Right cardiac atrium (tissue), 5 donors: ENCODE data around the gene FMC1. TPM values are rescaled to one million over a fixed set of nuclear protein-coding genes. Genes with fewer than 3 reads are reported as not detected.
A peak's percentile ranks its signal among the peaks of the same experiment; 100 is the strongest.

Experiments used
- ATAC-seq, 2 donors: fragments of 200-7000 bp; cut with Tn5 transposase; one replicate each; pipeline versions ENCODE4 v1.8.0 to v1.9.1; 2020; ENCODE audit warnings: moderate library complexity in 2 of 2, mild to moderate bottlenecking in 1 of 2
- DNase-seq, 3 donors: peaks; one replicate each; pipeline ENCODE4 v3.0.0-alpha.2; 2020
- H3K27ac ChIP-seq: one replicate; pipeline ENCODE4 v1.5.1; 2013; ENCODE audit warnings: mild to moderate bottlenecking, low read length, control low read depth, moderate library complexity
- H3K27me3 ChIP-seq: one replicate; pipeline ENCODE4 v1.6.1; 2013; ENCODE audit not compliant: control insufficient read depth, insufficient read depth
- H3K4me1 ChIP-seq: one replicate; pipeline ENCODE4 v1.6.1; 2013; ENCODE audit warnings: low read length; ENCODE audit not compliant: control insufficient read depth, insufficient read depth
- H3K4me3 ChIP-seq: one replicate; pipeline ENCODE4 v1.5.1; 2013; ENCODE audit warnings: low read length, control low read depth
- H3K9me3 ChIP-seq: one replicate; pipeline ENCODE4 v1.6.1; 2013; ENCODE audit warnings: low read length; ENCODE audit not compliant: control insufficient read depth
- WGBS: extraction: QIAGEN DNeasy Blood & Tissue Kit; methylation state at CpG from one replicate; pipeline ENCODE4 v1.1.7; 2013; 5-methylcytosine and 5-hydroxymethylcytosine counted together
- intact Hi-C, 4 donors: fragments of 100-400 bp; cut with DNase I; formaldehyde crosslinking; loops; one replicate each; pipeline versions ENCODE4 v1.11.0 to v1.14.0; 2022 to 2023
- polyA plus RNA-seq: library from polyadenylated mRNA; stranded (reverse); fragments of 200-250 nt; gene quantifications from one replicate; pipeline ENCODE4 v1.2.3, GENCODE V29; 2013
- total RNA-seq, 4 donors: library from RNA; stranded (reverse); fragmentation: NEBNext Ultra II Directional; extraction: Animal tissue kit (Norgen Biotek cat#: 25700); gene quantifications; one replicate each; pipeline ENCODE4 v1.2.1, GENCODE V29; 2021
- donor health status: healthy with polysubstance abuse.
- donor health status: DM: no; HTN: yes; CAD: no.
- donor health status: DM: no; HTN: no; CAD: no.
- donor health status: DM: no; HTN: yes; CAD: no; lungs with severe emphysema.
- donor health status: DM: yes; HTN: yes; CAD: no.

Gene FMC1
- total and polyA plus RNA-seq, 5 donors = 30.7 to 67.4 (median 48.7) TPM

DNA sequence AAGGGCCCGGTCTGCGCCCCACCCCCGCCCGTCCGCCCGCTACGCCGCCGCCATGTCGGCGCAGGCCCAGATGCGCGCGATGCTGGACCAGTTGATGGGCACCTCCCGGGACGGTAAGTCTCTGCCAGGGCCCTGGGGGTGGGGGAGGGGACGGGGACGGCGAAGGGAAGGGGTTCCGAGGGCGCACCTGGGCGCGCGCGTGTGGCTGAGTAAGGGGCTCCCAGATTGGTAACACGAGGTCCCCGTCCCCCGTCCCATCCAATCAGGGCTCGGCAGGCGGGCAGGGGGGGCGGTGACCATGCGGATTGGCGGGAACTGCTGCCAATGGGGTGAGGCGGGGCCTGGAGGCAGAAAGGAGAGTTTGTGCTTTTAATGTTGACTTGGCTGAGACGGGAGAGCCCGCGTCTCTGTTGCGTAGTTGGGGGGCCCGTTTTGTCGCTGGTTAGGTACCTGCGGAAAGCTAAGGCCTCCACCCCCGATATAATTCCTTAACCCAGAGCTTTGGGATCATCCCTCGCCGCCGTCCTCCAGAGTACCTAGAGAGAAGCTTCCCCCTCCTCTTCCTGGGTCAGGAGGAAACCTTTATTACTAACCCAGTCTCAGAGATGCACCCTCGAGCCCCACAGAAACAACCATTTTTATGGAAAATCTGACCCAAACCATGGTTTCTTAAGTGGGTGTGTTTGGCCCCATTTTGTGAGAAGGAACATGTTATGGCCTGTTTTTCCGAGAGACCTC lies 19.2 kb downstream of the FMC1 start:
- intact Hi-C loops = no loop called here
- Histone ChIP-seq H3K27me3 (no peaks in the 10 kb centered on the region), H3K27ac (peak overlapping the region; percentile 92), H3K9me3 (no peaks in the 10 kb centered on the region), H3K4me1 (peaks cover 7% of the 10 kb centered on the region), H3K4me3 (peak overlapping the region; percentile 80)
- peak; percentile 93 for ATAC-seq
- WGBS = under 1% methylated on average over 47 of the region's 47 CpGs
- DNase-seq = peak; percentile 96 to 99 (median 98)

DNA sequence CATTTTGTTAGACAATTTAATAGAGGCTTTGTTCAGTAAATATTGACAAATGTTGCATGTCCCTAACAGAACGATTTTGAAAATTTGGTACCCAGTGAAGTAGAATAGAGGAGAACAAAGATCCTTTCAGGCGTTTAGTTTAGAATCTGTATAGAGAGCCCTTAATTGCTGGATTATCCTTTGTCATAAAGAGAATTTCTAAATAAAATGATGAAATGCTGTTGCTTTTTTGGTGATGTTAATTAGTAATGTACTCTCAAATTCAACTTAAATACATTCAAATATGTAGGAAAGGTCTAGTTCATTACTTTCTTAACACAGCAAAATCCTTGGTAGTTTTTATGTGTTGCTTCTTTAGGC lies 19.8 kb downstream of the FMC1 start:
- WGBS = under 1% methylated on average over 2 of the region's 2 CpGs
- Histone ChIP-seq H3K27me3 (no peaks in the 10 kb centered on the region), H3K4me3 (peak overlapping the region; percentile 80), H3K9me3 (no peaks in the 10 kb centered on the region), H3K4me1 (peaks cover 7% of the 10 kb centered on the region), H3K27ac (no peak overlapping the region)
- ATAC-seq (no peak), DNase-seq (no peak)
- intact Hi-C loops = no loop called here

DNA sequence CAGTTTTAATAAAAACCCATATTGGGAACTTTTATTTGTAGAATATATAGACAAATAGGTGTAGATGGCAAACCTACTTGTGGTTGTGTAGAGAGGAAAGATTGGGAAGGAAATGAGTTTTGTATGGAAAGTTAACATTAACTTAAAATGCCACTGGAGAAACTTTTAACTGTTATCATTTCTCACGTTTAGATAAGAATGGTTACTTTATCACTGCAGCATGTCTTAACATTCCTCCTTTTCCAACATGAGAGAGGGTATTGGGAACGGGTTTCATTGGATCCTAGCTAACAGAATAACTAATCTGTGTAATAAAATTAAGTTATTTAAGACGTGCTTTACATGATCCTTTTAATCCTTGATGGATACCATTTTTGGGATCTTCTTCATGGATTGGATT lies 20.4 kb downstream of the FMC1 start:
- no peak for ATAC-seq
- intact Hi-C loops = no loop called here
- Histone ChIP-seq H3K27me3 (no peaks in the 10 kb centered on the region), H3K9me3 (no peaks in the 10 kb centered on the region), H3K27ac (no peak overlapping the region), H3K4me1 (peaks cover 7% of the 10 kb centered on the region), H3K4me3 (peak overlapping the region; percentile 80)
- no peak for DNase-seq
- WGBS = 22% methylated on average over 3 of the region's 3 CpGs

DNA sequence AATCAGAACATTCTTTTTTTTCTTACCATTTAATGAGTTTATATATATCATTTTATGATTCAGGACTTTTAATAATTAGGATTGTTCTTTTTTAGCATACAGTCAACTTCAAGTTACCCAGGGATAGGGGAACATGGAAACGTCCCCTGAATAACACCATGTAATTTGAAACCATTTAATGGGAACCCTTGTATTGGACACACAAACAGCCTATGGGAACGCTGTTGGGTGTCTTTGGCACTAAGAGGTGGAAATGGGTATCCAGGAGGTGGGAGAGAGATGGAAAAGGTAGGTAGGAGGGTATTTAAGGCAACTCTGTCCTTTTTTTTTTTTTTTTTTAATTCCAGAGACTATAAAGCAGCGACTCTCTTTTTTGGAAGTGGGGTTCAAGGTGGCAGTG lies 21.2 kb downstream of the FMC1 start:
- no peak for DNase-seq
- no peak overlapping the region for H3K27ac ChIP-seq
- no peak overlapping the region for H3K4me3 ChIP-seq
- H3K27me3 ChIP-seq = no peaks in the 10 kb centered on the region
- no peak for ATAC-seq
- H3K9me3 ChIP-seq = no peaks in the 10 kb centered on the region
- peaks cover 9% of the 10 kb centered on the region for H3K4me1 ChIP-seq
- 43% methylated on average over 3 of the region's 3 CpGs for WGBS
- intact Hi-C loops = no loop called here

DNA sequence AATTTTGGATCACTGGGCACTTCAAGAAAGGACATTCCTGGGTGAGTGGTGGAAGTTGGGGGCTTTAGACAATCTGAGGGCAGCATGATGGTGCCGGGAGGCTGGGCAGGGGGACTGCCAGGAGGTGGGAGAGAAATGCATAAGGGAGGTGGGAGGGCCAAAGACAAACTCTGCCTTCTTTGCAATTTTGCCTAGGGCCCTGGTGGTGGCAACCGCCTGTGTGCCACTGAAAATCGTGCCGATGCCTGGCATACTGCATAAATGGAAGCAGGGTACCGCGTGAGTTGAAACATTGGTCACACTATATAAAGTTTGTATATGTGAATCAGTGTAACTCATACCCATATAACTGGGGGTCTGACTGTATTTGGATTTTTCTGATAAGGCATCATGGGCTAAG lies 21.8 kb downstream of the FMC1 start:
- Histone ChIP-seq H3K9me3 (no peaks in the 10 kb centered on the region), H3K27me3 (no peaks in the 10 kb centered on the region), H3K4me3 (no peak overlapping the region), H3K4me1 (peaks cover 11% of the 10 kb centered on the region), H3K27ac (no peak overlapping the region)
- ATAC-seq = no peak
- 87% methylated on average over 6 of the region's 6 CpGs for WGBS
- no peak for DNase-seq
- intact Hi-C loops = no loop called here

DNA sequence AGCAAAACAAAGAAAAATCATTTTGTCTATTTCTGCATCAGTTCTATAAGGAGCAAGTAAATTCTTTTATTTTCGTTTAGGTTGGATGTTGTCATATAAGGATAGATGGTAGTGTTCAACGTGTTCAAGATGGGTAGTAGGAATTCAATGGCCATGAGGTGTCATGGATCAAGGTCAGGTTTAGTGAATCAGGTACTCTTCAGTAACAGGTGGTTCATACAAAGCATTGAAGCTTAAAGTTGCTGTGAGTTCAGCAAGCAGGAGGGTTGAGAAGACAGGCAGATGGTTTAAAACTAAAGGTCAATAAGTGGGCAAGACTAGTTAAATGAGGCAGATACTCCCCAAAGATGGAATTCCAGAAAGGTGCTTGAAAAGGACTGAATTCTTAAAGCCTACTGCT lies 24.2 kb downstream of the FMC1 start:
- Histone ChIP-seq H3K9me3 (no peaks in the 10 kb centered on the region), H3K4me1 (peaks cover 14% of the 10 kb centered on the region), H3K4me3 (no peak overlapping the region), H3K27ac (no peak overlapping the region), H3K27me3 (no peaks in the 10 kb centered on the region)
- intact Hi-C loops = no loop called here
- no peak for ATAC-seq
- 75% methylated on average over 2 of the region's 2 CpGs for WGBS
- DNase-seq = no peak

DNA sequence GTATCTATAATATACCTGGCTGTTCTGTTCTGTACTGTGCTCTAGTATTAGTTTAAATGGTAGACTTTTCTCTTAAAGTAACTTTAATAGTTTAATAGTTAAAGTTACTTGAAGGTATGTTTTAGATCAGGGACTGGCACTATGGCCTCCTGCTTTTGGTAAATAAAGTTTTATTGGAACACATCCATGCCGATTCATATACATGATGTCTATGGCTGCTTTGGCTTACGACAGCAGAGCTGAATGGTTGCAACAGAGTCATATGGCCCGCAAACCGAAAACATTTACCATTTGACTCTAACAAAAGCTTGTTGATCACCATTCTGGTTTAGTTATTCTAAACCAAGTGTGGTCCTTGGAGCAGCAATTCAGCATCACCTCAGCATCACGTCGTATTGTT lies 25.3 kb downstream of the FMC1 start:
- H3K4me3 ChIP-seq = no peak overlapping the region
- H3K4me1 ChIP-seq = peaks cover 14% of the 10 kb centered on the region
- DNase-seq (no peak), ATAC-seq (no peak)
- no peaks in the 10 kb centered on the region for H3K9me3 ChIP-seq
- H3K27ac ChIP-seq = no peak overlapping the region
- 95% methylated on average over 6 of the region's 6 CpGs for WGBS
- intact Hi-C loops = no loop called here
- H3K27me3 ChIP-seq = no peaks in the 10 kb centered on the region

DNA sequence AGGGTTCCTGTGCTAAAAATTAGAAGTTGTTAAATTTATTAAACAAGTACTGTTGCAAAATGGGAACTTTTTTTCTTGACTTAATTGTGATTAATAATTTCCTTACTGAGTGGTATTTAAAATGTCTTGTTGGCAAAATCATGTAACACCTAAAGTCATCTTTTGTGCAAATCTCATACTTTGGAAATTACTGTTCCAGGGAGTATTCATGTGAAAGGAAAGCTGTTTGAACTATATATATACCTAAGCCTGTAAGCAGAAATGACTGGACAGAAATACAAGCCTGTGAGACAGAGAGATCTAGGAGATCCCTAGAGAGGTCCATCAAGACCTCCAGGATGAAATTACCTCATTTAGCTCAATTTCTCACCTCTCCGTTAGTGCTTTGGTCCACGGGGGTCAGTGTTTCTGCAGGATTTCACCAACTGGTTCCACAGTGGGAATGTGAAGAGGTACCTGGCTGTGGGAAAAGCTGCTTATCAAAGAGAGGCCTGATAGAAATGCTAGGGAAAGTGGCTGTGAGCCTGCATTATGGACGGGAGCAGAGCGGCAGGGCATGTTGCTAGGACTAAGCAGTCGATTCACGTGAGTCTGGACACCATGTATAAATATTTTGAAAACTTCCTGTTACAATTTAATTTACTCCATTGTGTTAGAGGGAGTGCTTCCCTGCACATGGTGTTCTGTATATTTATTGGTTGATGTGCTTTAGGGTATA lies 26.5 kb downstream of the FMC1 start:
- WGBS = 54% methylated on average over 6 of the region's 6 CpGs
- H3K4me1 ChIP-seq = peaks cover 10% of the 10 kb centered on the region
- no peak for ATAC-seq
- H3K9me3 ChIP-seq = no peaks in the 10 kb centered on the region
- H3K4me3 ChIP-seq = no peak overlapping the region
- H3K27ac ChIP-seq = no peak overlapping the region
- H3K27me3 ChIP-seq = no peaks in the 10 kb centered on the region
- no peak for DNase-seq
- intact Hi-C loops = no loop called here

DNA sequence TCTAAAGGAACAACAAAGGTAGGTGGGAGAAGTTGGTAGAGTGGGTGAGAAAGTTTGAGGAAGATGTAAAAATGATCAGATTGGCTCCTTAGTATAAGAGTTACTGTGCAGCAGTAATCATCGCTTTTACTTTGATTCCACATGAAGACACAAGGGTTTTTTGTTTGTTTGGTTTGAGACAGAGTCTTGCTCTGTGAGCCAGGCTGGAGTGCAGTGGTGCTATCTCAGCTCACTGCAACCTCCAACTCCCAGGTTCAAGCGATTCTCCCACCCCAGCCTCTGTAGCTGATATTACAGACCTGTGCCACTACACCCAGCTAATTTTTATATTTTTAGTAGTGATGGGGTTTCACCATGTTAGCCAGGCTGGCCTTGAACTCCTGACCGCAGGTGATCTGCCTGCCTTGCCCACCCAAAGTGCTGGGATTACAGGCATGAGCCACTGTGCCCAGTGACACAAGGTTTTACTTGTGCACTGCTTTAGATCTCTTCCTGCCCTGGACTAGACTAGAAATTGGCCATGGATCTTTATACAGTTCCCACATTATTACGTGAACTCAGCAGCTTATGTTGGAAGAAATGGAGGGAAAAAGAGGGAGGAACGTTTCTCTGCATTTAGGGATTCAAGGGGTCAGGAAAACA lies 29.3 kb downstream of the FMC1 start:
- Histone ChIP-seq H3K27me3 (no peaks in the 10 kb centered on the region), H3K4me3 (no peak overlapping the region), H3K9me3 (no peaks in the 10 kb centered on the region), H3K4me1 (peaks cover 7% of the 10 kb centered on the region), H3K27ac (no peak overlapping the region)
- ATAC-seq (no peak), DNase-seq (no peak)
- intact Hi-C loops = no loop called here
- WGBS = 70% methylated on average over 5 of the region's 5 CpGs

DNA sequence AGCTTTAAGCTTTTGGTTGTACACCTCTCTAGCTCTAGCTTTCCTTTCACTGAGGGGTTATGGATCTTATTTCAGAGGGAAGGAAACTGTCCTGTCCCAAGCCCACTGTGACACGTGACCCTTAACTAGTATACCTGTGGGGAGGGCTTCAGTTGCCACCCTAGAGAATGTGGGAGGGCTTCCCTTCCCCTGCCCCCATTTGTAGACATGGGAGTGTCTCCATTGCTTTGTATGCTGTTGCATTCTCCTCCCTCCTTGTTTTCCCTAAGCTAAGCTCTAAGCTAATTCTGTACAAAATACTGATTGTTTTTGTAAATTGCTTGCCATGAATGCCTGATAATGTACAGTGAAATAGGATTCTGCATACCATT lies 29.8 kb downstream of the FMC1 start:
- Histone ChIP-seq H3K9me3 (no peaks in the 10 kb centered on the region), H3K27ac (no peak overlapping the region), H3K27me3 (no peaks in the 10 kb centered on the region), H3K4me1 (peaks cover 7% of the 10 kb centered on the region), H3K4me3 (no peak overlapping the region)
- DNase-seq = no peak
- WGBS = 77% methylated on average over 1 of the region's 1 CpG
- intact Hi-C loops = no loop called here
- ATAC-seq = no peak

DNA sequence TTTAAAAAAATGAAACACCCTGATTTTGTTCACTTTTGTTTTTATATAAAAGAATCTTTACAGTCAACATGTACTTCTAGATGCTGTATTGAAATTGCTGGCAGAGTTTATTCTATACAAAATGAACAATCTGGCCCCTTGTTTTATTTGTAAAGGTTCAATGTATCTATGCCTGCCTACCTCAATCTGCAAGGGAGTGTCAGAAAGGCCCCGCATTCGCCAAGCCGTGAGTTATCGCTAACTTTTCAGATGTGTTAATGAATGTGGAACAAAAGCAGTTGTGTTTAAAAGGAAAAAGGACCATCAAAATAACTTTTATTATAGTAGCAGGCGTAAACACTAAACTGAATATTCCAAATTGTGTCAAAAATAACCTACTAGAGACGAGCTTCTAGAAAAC lies 33.1 kb downstream of the FMC1 start:
- ATAC-seq (no peak), DNase-seq (no peak)
- peaks cover under 1% of the 10 kb centered on the region for H3K4me1 ChIP-seq
- WGBS = 82% methylated on average over 6 of the region's 6 CpGs
- no peak overlapping the region for H3K4me3 ChIP-seq
- intact Hi-C loops = no loop called here
- H3K27me3 ChIP-seq = no peaks in the 10 kb centered on the region
- H3K27ac ChIP-seq = no peak overlapping the region
- no peaks in the 10 kb centered on the region for H3K9me3 ChIP-seq
